ENCODE data around the gene PDAP1. TPM values are rescaled to one million over a fixed set of nuclear protein-coding genes. Genes with fewer than 3 reads are reported as not detected.
A peak's percentile ranks its signal among the peaks of the same experiment; 100 is the strongest.

The PDAP1 gene
- total and polyA plus RNA-seq, 9 of the 15 experiments (the other 6 are each of a cell fraction or from before 2014, with no cell fraction given) = 10.2 to 315 (median 129) TPM

DNA sequence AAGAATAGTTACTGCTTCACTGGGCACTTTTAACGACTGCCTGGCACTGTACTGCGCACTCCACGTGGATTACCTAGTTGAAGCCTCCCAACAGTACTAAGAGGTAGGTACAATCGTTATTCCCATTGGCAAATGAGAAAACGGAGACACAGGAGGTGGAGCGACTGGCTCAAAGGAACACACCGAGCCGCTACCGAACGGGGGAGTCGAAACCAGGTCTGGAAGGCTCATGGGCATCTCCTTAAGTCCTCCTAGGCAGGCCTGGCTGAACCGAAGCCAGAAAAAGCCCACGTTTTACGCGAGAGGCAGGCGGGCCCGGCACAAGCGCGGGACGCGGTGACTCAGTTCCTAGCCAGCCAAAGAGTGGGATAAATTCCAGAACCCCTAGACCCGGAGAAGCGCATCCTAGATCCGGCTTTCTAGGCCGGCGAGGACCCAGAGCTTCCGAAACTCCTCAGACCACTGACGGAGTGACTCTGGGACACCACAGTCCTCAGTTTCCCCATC is 472 bp downstream of the PDAP1 start (continued):
- TF ChIP-seq, protein P1, sequence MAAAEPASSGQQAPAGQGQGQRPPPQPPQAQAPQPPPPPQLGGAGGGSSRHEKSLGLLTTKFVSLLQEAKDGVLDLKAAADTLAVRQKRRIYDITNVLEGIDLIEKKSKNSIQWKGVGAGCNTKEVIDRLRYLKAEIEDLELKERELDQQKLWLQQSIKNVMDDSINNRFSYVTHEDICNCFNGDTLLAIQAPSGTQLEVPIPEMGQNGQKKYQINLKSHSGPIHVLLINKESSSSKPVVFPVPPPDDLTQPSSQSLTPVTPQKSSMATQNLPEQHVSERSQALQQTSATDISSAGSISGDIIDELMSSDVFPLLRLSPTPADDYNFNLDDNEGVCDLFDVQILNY (CRISPR knock-in tag; IDR thresholded peaks at IDR 0.05) = peak; percentile 63; the same call in 1 of the 2 replicates
- TF ChIP-seq, protein P2, sequence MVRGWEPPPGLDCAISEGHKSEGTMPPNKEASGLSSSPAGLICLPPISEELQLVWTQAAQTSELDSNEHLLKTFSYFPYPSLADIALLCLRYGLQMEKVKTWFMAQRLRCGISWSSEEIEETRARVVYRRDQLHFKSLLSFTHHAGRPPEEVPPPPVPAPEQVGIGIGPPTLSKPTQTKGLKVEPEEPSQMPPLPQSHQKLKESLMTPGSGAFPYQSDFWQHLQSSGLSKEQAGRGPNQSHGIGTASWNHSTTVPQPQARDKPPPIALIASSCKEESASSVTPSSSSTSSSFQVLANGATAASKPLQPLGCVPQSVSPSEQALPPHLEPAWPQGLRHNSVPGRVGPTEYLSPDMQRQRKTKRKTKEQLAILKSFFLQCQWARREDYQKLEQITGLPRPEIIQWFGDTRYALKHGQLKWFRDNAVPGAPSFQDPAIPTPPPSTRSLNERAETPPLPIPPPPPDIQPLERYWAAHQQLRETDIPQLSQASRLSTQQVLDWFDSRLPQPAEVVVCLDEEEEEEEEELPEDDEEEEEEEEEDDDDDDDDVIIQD (CRISPR knock-in tag; IDR thresholded peaks at IDR 0.05) = 0 out of 2 replicates have a peak, but pooled peaks have one; percentile 42
- TF ChIP-seq NR3C1 (CRISPR knock-in tag; IDR thresholded peaks at IDR 0.05) = no peak
- no peak for TF ChIP-seq MCM7 (IDR thresholded peaks at IDR 0.05)
- TF ChIP-seq, protein P3, sequence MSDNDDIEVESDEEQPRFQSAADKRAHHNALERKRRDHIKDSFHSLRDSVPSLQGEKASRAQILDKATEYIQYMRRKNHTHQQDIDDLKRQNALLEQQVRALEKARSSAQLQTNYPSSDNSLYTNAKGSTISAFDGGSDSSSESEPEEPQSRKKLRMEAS (CRISPR knock-in tag; IDR thresholded peaks at IDR 0.05) = peak; percentile 19; the same call in 1 of the 2 replicates
- TF ChIP-seq ATF7 (IDR thresholded peaks at IDR 0.05) = no peak
- TF ChIP-seq SIRT6 (IDR thresholded peaks at IDR 0.05; ENCODE audit: low read depth, low read length) = no peak
- TF ChIP-seq, protein P4, sequence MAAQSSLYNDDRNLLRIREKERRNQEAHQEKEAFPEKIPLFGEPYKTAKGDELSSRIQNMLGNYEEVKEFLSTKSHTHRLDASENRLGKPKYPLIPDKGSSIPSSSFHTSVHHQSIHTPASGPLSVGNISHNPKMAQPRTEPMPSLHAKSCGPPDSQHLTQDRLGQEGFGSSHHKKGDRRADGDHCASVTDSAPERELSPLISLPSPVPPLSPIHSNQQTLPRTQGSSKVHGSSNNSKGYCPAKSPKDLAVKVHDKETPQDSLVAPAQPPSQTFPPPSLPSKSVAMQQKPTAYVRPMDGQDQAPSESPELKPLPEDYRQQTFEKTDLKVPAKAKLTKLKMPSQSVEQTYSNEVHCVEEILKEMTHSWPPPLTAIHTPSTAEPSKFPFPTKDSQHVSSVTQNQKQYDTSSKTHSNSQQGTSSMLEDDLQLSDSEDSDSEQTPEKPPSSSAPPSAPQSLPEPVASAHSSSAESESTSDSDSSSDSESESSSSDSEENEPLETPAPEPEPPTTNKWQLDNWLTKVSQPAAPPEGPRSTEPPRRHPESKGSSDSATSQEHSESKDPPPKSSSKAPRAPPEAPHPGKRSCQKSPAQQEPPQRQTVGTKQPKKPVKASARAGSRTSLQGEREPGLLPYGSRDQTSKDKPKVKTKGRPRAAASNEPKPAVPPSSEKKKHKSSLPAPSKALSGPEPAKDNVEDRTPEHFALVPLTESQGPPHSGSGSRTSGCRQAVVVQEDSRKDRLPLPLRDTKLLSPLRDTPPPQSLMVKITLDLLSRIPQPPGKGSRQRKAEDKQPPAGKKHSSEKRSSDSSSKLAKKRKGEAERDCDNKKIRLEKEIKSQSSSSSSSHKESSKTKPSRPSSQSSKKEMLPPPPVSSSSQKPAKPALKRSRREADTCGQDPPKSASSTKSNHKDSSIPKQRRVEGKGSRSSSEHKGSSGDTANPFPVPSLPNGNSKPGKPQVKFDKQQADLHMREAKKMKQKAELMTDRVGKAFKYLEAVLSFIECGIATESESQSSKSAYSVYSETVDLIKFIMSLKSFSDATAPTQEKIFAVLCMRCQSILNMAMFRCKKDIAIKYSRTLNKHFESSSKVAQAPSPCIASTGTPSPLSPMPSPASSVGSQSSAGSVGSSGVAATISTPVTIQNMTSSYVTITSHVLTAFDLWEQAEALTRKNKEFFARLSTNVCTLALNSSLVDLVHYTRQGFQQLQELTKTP (IDR thresholded peaks at IDR 0.05; ENCODE audit: low read depth in 1 of 2, partially characterized antibody in 2 of 2) = peak in 1 of 2 experiments; percentile 13
- no peak for TF ChIP-seq POLR2G (IDR thresholded peaks at IDR 0.05; ENCODE audit: low read depth, low read length)
- TF ChIP-seq TEAD1 (CRISPR knock-in tag; IDR thresholded peaks at IDR 0.05) = 0 out of 4 replicates have a peak, but pooled peaks of 1 of the 2 experiments have one; percentile 24
- peak in 1 of 2 experiments; percentile 77; a peak in 2 of 4 replicates for TF ChIP-seq SIN3A (IDR thresholded peaks at IDR 0.05; ENCODE audit: borderline replicate concordance in 2 of 2, control insufficient read depth in 1 of 2, low read depth in 2 of 2, low read length in 2 of 2)
- TF ChIP-seq, protein P5, sequence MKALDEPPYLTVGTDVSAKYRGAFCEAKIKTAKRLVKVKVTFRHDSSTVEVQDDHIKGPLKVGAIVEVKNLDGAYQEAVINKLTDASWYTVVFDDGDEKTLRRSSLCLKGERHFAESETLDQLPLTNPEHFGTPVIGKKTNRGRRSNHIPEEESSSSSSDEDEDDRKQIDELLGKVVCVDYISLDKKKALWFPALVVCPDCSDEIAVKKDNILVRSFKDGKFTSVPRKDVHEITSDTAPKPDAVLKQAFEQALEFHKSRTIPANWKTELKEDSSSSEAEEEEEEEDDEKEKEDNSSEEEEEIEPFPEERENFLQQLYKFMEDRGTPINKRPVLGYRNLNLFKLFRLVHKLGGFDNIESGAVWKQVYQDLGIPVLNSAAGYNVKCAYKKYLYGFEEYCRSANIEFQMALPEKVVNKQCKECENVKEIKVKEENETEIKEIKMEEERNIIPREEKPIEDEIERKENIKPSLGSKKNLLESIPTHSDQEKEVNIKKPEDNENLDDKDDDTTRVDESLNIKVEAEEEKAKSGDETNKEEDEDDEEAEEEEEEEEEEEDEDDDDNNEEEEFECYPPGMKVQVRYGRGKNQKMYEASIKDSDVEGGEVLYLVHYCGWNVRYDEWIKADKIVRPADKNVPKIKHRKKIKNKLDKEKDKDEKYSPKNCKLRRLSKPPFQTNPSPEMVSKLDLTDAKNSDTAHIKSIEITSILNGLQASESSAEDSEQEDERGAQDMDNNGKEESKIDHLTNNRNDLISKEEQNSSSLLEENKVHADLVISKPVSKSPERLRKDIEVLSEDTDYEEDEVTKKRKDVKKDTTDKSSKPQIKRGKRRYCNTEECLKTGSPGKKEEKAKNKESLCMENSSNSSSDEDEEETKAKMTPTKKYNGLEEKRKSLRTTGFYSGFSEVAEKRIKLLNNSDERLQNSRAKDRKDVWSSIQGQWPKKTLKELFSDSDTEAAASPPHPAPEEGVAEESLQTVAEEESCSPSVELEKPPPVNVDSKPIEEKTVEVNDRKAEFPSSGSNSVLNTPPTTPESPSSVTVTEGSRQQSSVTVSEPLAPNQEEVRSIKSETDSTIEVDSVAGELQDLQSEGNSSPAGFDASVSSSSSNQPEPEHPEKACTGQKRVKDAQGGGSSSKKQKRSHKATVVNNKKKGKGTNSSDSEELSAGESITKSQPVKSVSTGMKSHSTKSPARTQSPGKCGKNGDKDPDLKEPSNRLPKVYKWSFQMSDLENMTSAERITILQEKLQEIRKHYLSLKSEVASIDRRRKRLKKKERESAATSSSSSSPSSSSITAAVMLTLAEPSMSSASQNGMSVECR (CRISPR knock-in tag; IDR thresholded peaks at IDR 0.05) = no peak
- TF ChIP-seq, protein P6, sequence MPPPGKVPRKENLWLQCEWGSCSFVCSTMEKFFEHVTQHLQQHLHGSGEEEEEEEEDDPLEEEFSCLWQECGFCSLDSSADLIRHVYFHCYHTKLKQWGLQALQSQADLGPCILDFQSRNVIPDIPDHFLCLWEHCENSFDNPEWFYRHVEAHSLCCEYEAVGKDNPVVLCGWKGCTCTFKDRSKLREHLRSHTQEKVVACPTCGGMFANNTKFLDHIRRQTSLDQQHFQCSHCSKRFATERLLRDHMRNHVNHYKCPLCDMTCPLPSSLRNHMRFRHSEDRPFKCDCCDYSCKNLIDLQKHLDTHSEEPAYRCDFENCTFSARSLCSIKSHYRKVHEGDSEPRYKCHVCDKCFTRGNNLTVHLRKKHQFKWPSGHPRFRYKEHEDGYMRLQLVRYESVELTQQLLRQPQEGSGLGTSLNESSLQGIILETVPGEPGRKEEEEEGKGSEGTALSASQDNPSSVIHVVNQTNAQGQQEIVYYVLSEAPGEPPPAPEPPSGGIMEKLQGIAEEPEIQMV (tag; conservative IDR thresholded peaks at IDR 0.05; ENCODE audit: low read depth) = no peak

All from K562 (cell line).